ENCODE data around the gene SARS1. TPM values are rescaled to one million over a fixed set of nuclear protein-coding genes. Genes with fewer than 3 reads are reported as not detected.

Gene SARS1
- total and polyA plus RNA-seq, 2 of the 13 experiments (the other 11 are each of a cell fraction or from before 2014, with no cell fraction given), result 103 to 134 TPM

- DNase-seq (ENCODE audit: low spot score) (no peak), ATAC-seq (no peak), FAIRE-seq (no peak)
- no TSS peak for BruUV-seq (replicated peaks)
- ChIA-PET POLR2A (interaction anchor here (2.7 kb wide), 1 partner anchor 23 kb away, joined by 13 read pairs; the partner anchor contains the start of gene SARS1), CTCF (ENCODE audit: low intra/inter-chr PET ratio, low total read pairs) (no interaction called here)
- Histone ChIP-seq H3K27me3 (ENCODE audit: control insufficient read depth in 1 of 2, insufficient read depth in 2 of 2, low read length in 2 of 2) (0 out of 5 replicates have a peak, but pooled peaks cover 0 to 3% of the 10 kb centered on the region in 2 experiments), H3K4me2 (ENCODE audit: low read depth, low read length) (no peak overlapping the region), H2AFZ (ENCODE audit: low read length) (no peak overlapping the region), H3K79me2 (ENCODE audit: insufficient read depth, low read length) (no peaks in the 10 kb centered on the region), H3K9me3 (ENCODE audit: low read length) (no peaks in the 10 kb centered on the region), H3K9ac (ENCODE audit: insufficient read depth, low read depth, low read length) (no peak overlapping the region), H3K36me3 (replicated peaks in 1 of 2; ENCODE audit: control insufficient read depth in 1 of 2, insufficient read depth in 2 of 2, low read length in 2 of 2) (peaks cover 22 to 61% of the 10 kb centered on the region in 2 experiments), H3K27ac (ENCODE audit: extremely low read length, insufficient read depth, low read length) (no peak overlapping the region), H3K4me3 (replicated peaks in 1 of 3; ENCODE audit: insufficient read depth in 1 of 3, low read depth in 2 of 3, low read length in 3 of 3) (no peak overlapping the region), H3K4me1 (ENCODE audit: insufficient read depth, low read length) (peaks cover 37% of the 10 kb centered on the region), H4K20me1 (ENCODE audit: insufficient read depth, low read length) (no peaks in the 10 kb centered on the region; the same call in 1 of the 2 replicates)
- WGBS (ENCODE audit: low lambda C conversion rate), result 97% methylated on average over 3 of the region's 3 CpGs
- in situ Hi-C loops (cut with HindIII; ENCODE audit: extremely low pct_ligation_motif_present, low pct_unique_long_range_greater_than_20kb), result no loop called here
- intact Hi-C loops (cut with micrococcal nuclease; ENCODE audit: unreplicated experiment), result loop anchor here (5.0 kb wide), 1 partner anchor 35 kb away; no protein-coding TSS in a partner anchor
- TF ChIP-seq SATB2 (CRISPR knock-in tag; IDR thresholded peaks at IDR 0.05) (no peak), DNMT3B (CRISPR knock-in tag; conservative IDR thresholded peaks at IDR 0.05) (no peak), KDM2A (CRISPR knock-in tag; IDR thresholded peaks at IDR 0.05; ENCODE audit: borderline replicate concordance, low read depth) (no peak), DZIP1 (CRISPR knock-in tag; IDR thresholded peaks at IDR 0.05) (no peak), MTERF4 (CRISPR knock-in tag; IDR thresholded peaks at IDR 0.05) (no peak), ZNF460 (CRISPR knock-in tag; IDR thresholded peaks at IDR 0.05; ENCODE audit: borderline replicate concordance) (no peak), ATF4 (CRISPR knock-in tag; IDR thresholded peaks at IDR 0.05) (no peak), SMAD1 (CRISPR knock-in tag; IDR thresholded peaks at IDR 0.05; ENCODE audit: borderline replicate concordance, low read depth) (no peak), NR2F1 (CRISPR knock-in tag; IDR thresholded peaks at IDR 0.05) (no peak), TEF (CRISPR knock-in tag; IDR thresholded peaks at IDR 0.05) (no peak), NFIC (IDR thresholded peaks at IDR 0.05; ENCODE audit: low read length) (no peak), DNMT1 (CRISPR knock-in tag; IDR thresholded peaks at IDR 0.05) (no peak), TGIF2 (CRISPR knock-in tag; IDR thresholded peaks at IDR 0.05) (no peak), GPN1 (CRISPR knock-in tag; IDR thresholded peaks at IDR 0.05; ENCODE audit: borderline replicate concordance) (no peak), SRF (IDR thresholded peaks at IDR 0.05; ENCODE audit: low read depth, low read length) (no peak), RFXANK (CRISPR knock-in tag; IDR thresholded peaks at IDR 0.05) (no peak)
- TF ChIP-seq, protein P1, sequence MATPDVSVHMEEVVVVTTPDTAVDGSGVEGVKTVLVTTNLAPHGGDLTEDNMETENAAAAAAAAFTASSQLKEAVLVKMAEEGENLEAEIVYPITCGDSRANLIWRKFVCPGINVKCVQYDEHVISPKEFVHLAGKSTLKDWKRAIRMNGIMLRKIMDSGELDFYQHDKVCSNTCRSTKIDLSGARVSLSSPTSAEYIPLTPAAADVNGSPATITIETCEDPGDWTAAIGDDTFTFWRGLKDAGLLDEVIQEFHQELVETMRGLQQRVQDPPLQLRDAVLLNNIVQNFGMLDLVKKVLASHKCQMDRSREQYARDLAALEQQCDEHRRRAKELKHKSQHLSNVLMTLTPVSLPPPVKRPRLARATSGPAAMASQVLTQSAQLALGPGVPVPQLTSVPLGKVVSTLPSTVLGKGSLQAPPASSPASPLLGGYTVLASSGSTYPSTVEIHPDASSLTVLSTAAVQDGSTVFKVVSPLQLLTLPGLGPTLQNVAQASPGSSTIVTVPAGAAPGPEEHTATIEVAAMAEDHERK (CRISPR knock-in tag; IDR thresholded peaks at IDR 0.05; ENCODE audit: low read depth), result no peak
Observed at GRCh38 chr1:109237512-109237911, 23.8 kb downstream of the SARS1 start.

Measured in HepG2 (cell line).